Smooth muscle cell of the brain vasculature (primary cell): ENCODE measurements around the gene STAC2.
A peak's percentile ranks its signal among the peaks of the same experiment; 100 is the strongest.
"Not testable (repeated sequence)": the region's sequence is repeated elsewhere in the genome, so short reads cannot be mapped to it uniquely, and the experiment has no call there.

Experiments used
- DNase-seq: peaks from one replicate; pipeline ENCODE4 v3.0.0-alpha.2; 2012; ENCODE audit warnings: low read depth, low spot score

STAC2 gene

GRCh38 chr17:39225308-39225958 lies at the start of gene STAC2:
Gene STAC2, minus strand, starts transcription at chr17:39225945. Its CDS starts 443 bp downstream, at chr17:39225502.
- no peak for DNase-seq

GRCh38 chr17:39271546-39271945 lies 45.8 kb upstream of the STAC2 start:
- DNase-seq = no peak

- DNase-seq = no peak
Measured at GRCh38 chr17:39270923-39271322, 45.2 kb upstream of the STAC2 start.

- DNase-seq = no peak
Measured at GRCh38 chr17:39264119-39264518, 38.4 kb upstream of the STAC2 start.

GRCh38 chr17:39261286-39261685 lies 35.5 kb upstream of the STAC2 start:
- DNase-seq = no peak

- no peak for DNase-seq
Measured at GRCh38 chr17:39252788-39253460, 27.2 kb upstream of the STAC2 start.

GRCh38 chr17:39251997-39252396 lies 26.3 kb upstream of the STAC2 start:
- no peak for DNase-seq

GRCh38 chr17:39250076-39250475 lies 24.3 kb upstream of the STAC2 start:
- DNase-seq = not testable (repeated sequence)

GRCh38 chr17:39246274-39246673 lies 20.5 kb upstream of the STAC2 start:
- no peak for DNase-seq

- DNase-seq = peak; percentile 76
Measured at GRCh38 chr17:39244600-39245570, 19.1 kb upstream of the STAC2 start.

- no peak for DNase-seq
Measured at GRCh38 chr17:39244016-39244599, 18.4 kb upstream of the STAC2 start.

GRCh38 chr17:39243155-39243554 lies 17.4 kb upstream of the STAC2 start:
- no peak for DNase-seq

- no peak for DNase-seq
Measured at GRCh38 chr17:39240631-39241030, 14.9 kb upstream of the STAC2 start.

GRCh38 chr17:39239640-39240314 lies 14.0 kb upstream of the STAC2 start:
- DNase-seq = no peak

- no peak for DNase-seq
Measured at GRCh38 chr17:39238311-39238972, 12.7 kb upstream of the STAC2 start.

- no peak for DNase-seq
Measured at GRCh38 chr17:39237586-39237985, 11.8 kb upstream of the STAC2 start.

GRCh38 chr17:39236981-39237441 lies 11.3 kb upstream of the STAC2 start:
- DNase-seq = no peak

GRCh38 chr17:39236450-39236927 lies 10.7 kb upstream of the STAC2 start:
- DNase-seq = no peak

- no peak for DNase-seq
Measured at GRCh38 chr17:39235555-39236449, 10.1 kb upstream of the STAC2 start.
